ENCODE data around the gene COL2A1.

DNA sequence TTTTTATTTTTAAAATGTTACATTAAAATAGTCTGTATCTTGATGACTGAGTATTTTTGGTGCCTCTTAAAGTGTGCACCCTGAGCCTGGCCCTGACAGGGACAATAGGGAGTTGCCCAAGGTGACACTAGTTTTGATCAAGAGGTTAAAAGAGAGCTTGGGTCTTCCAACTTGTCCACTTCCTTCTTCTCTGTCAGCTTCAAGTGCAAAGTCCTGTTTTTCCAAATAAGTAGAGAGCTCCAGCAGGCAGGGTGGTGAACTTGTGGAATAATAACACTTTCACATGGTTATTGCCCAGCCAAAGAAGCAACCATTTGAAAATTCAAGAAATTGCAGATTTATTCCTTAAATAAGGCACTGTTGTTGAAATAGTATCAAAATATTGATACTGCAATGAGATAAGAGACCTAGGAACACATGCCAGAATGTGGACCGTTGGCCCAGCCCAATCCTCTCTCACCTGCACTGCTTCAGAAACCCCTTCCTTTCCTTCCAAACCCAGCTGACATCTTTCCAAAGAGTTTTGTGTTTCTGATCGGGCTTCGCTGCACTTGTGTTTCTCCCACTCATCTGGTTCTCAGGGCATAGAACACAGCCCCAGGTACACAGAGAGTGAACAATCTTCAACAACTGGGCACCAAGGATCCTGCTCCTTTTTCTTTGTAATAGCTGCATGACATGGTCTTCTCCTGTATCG lies 13.8 kb upstream of the COL2A1 start:
- TF ChIP-seq CTCF (IDR thresholded peaks at IDR 0.05; ENCODE audit: low read length), result no peak
- no peak for TF ChIP-seq EZH2 (IDR thresholded peaks at IDR 0.05; ENCODE audit: borderline replicate concordance, low read length)
